ENCODE data around the gene ARID3B. TPM values are rescaled to one million over a fixed set of nuclear protein-coding genes. Genes with fewer than 3 reads are reported as not detected.
A peak's percentile ranks its signal among the peaks of the same experiment; 100 is the strongest.

The ARID3B gene
- total RNA-seq, 1 donor, result 3.6 TPM

- H3K4me2 ChIP-seq (ENCODE audit: insufficient read depth, low read length), result no peak overlapping the region
- H3K4me1 ChIP-seq (ENCODE audit: insufficient read depth, low read length), result peaks cover 12% of the 10 kb centered on the region
- H2AFZ ChIP-seq (ENCODE audit: low read length), result no peak overlapping the region
- no peaks in the 10 kb centered on the region for H3K9me3 ChIP-seq (ENCODE audit: low read depth, low read length)
- H3K36me3 ChIP-seq (ENCODE audit: insufficient read depth, low read length), result peaks cover 76% of the 10 kb centered on the region
- peaks cover 81% of the 10 kb centered on the region for H4K20me1 ChIP-seq (ENCODE audit: insufficient read depth, low read length)
- peaks cover 85% of the 10 kb centered on the region for H3K79me2 ChIP-seq (ENCODE audit: insufficient read depth, low read length)
- H3K27ac ChIP-seq (ENCODE audit: low read depth, low read length), result no peak overlapping the region
- DNase-seq (ENCODE audit: insufficient read length, low spot score, missing footprints), result peak; percentile 52
- no peak overlapping the region for H3K4me3 ChIP-seq (ENCODE audit: insufficient read depth, low read length)
- TF ChIP-seq CTCF (IDR thresholded peaks at IDR 0.05; ENCODE audit: extremely low read depth, low read depth, low read length), result no peak
- no peaks in the 10 kb centered on the region for H3K27me3 ChIP-seq (ENCODE audit: insufficient read depth, low read length)
Measured at GRCh38 chr15:74621546-74621920, 80.5 kb downstream of the ARID3B start.

GRCh38 chr15:74621936-74622335 lies 80.9 kb downstream of the ARID3B start:
- Histone ChIP-seq H3K36me3 (ENCODE audit: insufficient read depth, low read length) (peaks cover 80% of the 10 kb centered on the region), H3K4me3 (ENCODE audit: insufficient read depth, low read length) (no peak overlapping the region), H3K9me3 (ENCODE audit: low read depth, low read length) (no peaks in the 10 kb centered on the region), H3K27me3 (ENCODE audit: insufficient read depth, low read length) (no peaks in the 10 kb centered on the region), H2AFZ (ENCODE audit: low read length) (no peak overlapping the region), H4K20me1 (ENCODE audit: insufficient read depth, low read length) (peaks cover 80% of the 10 kb centered on the region), H3K4me2 (ENCODE audit: insufficient read depth, low read length) (no peak overlapping the region), H3K79me2 (ENCODE audit: insufficient read depth, low read length) (peaks cover 81% of the 10 kb centered on the region), H3K4me1 (ENCODE audit: insufficient read depth, low read length) (peaks cover 8% of the 10 kb centered on the region), H3K27ac (ENCODE audit: low read depth, low read length) (no peak overlapping the region)
- DNase-seq (ENCODE audit: insufficient read length, low spot score, missing footprints), result peak; percentile 9
- TF ChIP-seq CTCF (IDR thresholded peaks at IDR 0.05; ENCODE audit: extremely low read depth, low read depth, low read length), result no peak

GRCh38 chr15:74622758-74623157 lies 81.7 kb downstream of the ARID3B start:
- no peak overlapping the region for H3K27ac ChIP-seq (ENCODE audit: low read depth, low read length)

GRCh38 chr15:74624020-74624602 lies 83.1 kb downstream of the ARID3B start:
- H3K79me2 ChIP-seq (ENCODE audit: insufficient read depth, low read length), result peaks cover 59% of the 10 kb centered on the region
- DNase-seq (ENCODE audit: insufficient read length, low spot score, missing footprints), result no peak
- peaks cover 74% of the 10 kb centered on the region for H4K20me1 ChIP-seq (ENCODE audit: insufficient read depth, low read length)

More at GRCh38 chr15:74622758-74623157, 81.7 kb downstream of the ARID3B start:
- peak; percentile 61 for DNase-seq (ENCODE audit: insufficient read length, low spot score, missing footprints)
- Histone ChIP-seq H3K4me2 (ENCODE audit: insufficient read depth, low read length) (no peak overlapping the region), H3K79me2 (ENCODE audit: insufficient read depth, low read length) (peaks cover 73% of the 10 kb centered on the region), H3K4me1 (ENCODE audit: insufficient read depth, low read length) (no peaks in the 10 kb centered on the region), H3K9me3 (ENCODE audit: low read depth, low read length) (no peaks in the 10 kb centered on the region), H4K20me1 (ENCODE audit: insufficient read depth, low read length) (peaks cover 78% of the 10 kb centered on the region), H3K36me3 (ENCODE audit: insufficient read depth, low read length) (peaks cover 88% of the 10 kb centered on the region), H3K27me3 (ENCODE audit: insufficient read depth, low read length) (no peaks in the 10 kb centered on the region), H3K4me3 (ENCODE audit: insufficient read depth, low read length) (no peak overlapping the region), H2AFZ (ENCODE audit: low read length) (no peak overlapping the region)
- TF ChIP-seq CTCF (IDR thresholded peaks at IDR 0.05; ENCODE audit: extremely low read depth, low read depth, low read length), result no peak

More at GRCh38 chr15:74624020-74624602, 83.1 kb downstream of the ARID3B start:
- no peak for TF ChIP-seq CTCF (IDR thresholded peaks at IDR 0.05; ENCODE audit: extremely low read depth, low read depth, low read length)
- Histone ChIP-seq H3K4me2 (ENCODE audit: insufficient read depth, low read length) (no peak overlapping the region), H3K27ac (ENCODE audit: low read depth, low read length) (no peak overlapping the region), H2AFZ (ENCODE audit: low read length) (no peak overlapping the region), H3K4me1 (ENCODE audit: insufficient read depth, low read length) (no peaks in the 10 kb centered on the region), H3K4me3 (ENCODE audit: insufficient read depth, low read length) (no peak overlapping the region), H3K27me3 (ENCODE audit: insufficient read depth, low read length) (no peaks in the 10 kb centered on the region), H3K36me3 (ENCODE audit: insufficient read depth, low read length) (peaks cover 100% of the 10 kb centered on the region), H3K9me3 (ENCODE audit: low read depth, low read length) (no peaks in the 10 kb centered on the region)
